SK-N-SH (cell line): ENCODE results near the gene GMPPB. TPM values are rescaled to one million over a fixed set of nuclear protein-coding genes. Genes with fewer than 3 reads are reported as not detected.

Experiments
- CTCF ChIA-PET: fragments of 300-600, 350-600 bp; formaldehyde crosslinking; extraction: SDS; loops from one replicate; lab custom pipeline; 2021; lab: Yijun Ruan, JAX
- POLR2A ChIA-PET: fragments of 350-600 bp; sonication (Branson Sonifier 250); formaldehyde crosslinking; extraction: SDS; loops from one replicate; lab custom pipeline; 2020; ENCODE audit warnings: antibody characterized with exemption, inconsistent platforms; lab: Yijun Ruan, JAX
- DNase-seq: peaks from one replicate; pipeline ENCODE4 v3.0.0; 2012
- H2AFZ ChIP-seq: fragments of 200-600 bp; sonication (generic); 2 replicates; pipeline ENCODE4 v1.8.1; 2016; ENCODE audit warnings: antibody characterized with exemption, mild to moderate bottlenecking, low read depth
- H3F3A ChIP-seq: fragments of 200-600 bp; sonication (generic); replicated peaks from 2 replicates; pipeline ENCODE3; 2016; ENCODE audit warnings: antibody characterized with exemption, mild to moderate bottlenecking; ENCODE audit not compliant: insufficient read depth
- H3K27ac ChIP-seq, 2 experiments: fragments of 200-500 bp in 1 of 2; fragments of 200-600 bp in 1 of 2; sonication (Bioruptor generic) in 1 of 2; sonication (generic), shearing (Covaris generic) in 1 of 2; 2 replicates each; pipeline versions ENCODE4 v1.5.1 to v1.6.1; 2014 to 2016; ENCODE audit warnings: low read depth in 2 of 2, inconsistent platforms in 1 of 2, low read length in 1 of 2, mild to moderate bottlenecking in 1 of 2, mixed read lengths in 1 of 2
- H3K27me3 ChIP-seq: fragments of 200-600 bp; sonication (generic), shearing (Covaris generic); 2 replicates; pipeline ENCODE4 v1.6.1; 2016; ENCODE audit warnings: mixed run types; ENCODE audit not compliant: insufficient read depth
- H3K36me3 ChIP-seq, 2 experiments: fragments of 200-500 bp in 1 of 2; fragments of 200-600 bp in 1 of 2; sonication (Bioruptor generic) in 1 of 2; sonication (generic) in 1 of 2; replicated peaks in 1 of 2; 2 replicates each; pipeline versions ENCODE3 to v1.5.1; 2014 to 2016; ENCODE audit warnings: low read length in 1 of 2, mild to moderate bottlenecking in 1 of 2; ENCODE audit not compliant: insufficient read depth in 2 of 2, control insufficient read depth in 1 of 2
- H3K4me1 ChIP-seq, 2 experiments: fragments of 200-500 bp in 1 of 2; fragments of 200-600 bp in 1 of 2; sonication (Bioruptor generic) in 1 of 2; sonication (generic), shearing (Covaris generic) in 1 of 2; 2 replicates each; pipeline versions ENCODE4 v1.5.1 to v1.6.1; 2014 to 2016; ENCODE audit warnings: low read depth in 1 of 2, low read length in 1 of 2, mixed run types in 1 of 2; ENCODE audit not compliant: insufficient read depth in 2 of 2, control insufficient read depth in 1 of 2
- H3K4me2 ChIP-seq: fragments of 200-600 bp; sonication (generic), shearing (Covaris generic); 2 replicates; pipeline ENCODE4 v1.6.1; 2017; ENCODE audit warnings: mixed run types
- H3K4me3 ChIP-seq, 2 experiments: fragments of 200-500 bp in 1 of 2; fragments of 200-600 bp in 1 of 2; sonication (Bioruptor generic) in 1 of 2; sonication (generic), shearing (Covaris generic) in 1 of 2; 2 replicates each; pipeline versions ENCODE4 v1.5.1 to v1.8.1; 2014 to 2016; ENCODE audit warnings: low read depth in 2 of 2, inconsistent platforms in 1 of 2, low read length in 1 of 2, mild to moderate bottlenecking in 1 of 2, mixed read lengths in 1 of 2, moderate library complexity in 1 of 2
- H3K79me2 ChIP-seq: fragments of 200-600 bp; sonication (generic); 2 replicates; pipeline ENCODE4 v1.8.1; 2017; ENCODE audit warnings: mild to moderate bottlenecking; ENCODE audit not compliant: insufficient read depth
- H3K9ac ChIP-seq: fragments of 200-600 bp; sonication (generic); 2 replicates; pipeline ENCODE4 v1.6.1; 2017; ENCODE audit warnings: mixed run types
- H3K9me2 ChIP-seq: fragments of 200-600 bp; sonication (generic); 2 replicates; pipeline ENCODE4 v1.6.1; 2017; ENCODE audit warnings: mixed run types
- H3K9me3 ChIP-seq: fragments of 200-600 bp; sonication (generic); 2 replicates; pipeline ENCODE4 v1.6.1; 2017; ENCODE audit warnings: mixed run types, mild to moderate bottlenecking, moderate library complexity
- H4K20me1 ChIP-seq: fragments of 200-600 bp; sonication (generic); 2 replicates; pipeline ENCODE4 v1.6.1; 2017; ENCODE audit warnings: mild to moderate bottlenecking, mixed run types; ENCODE audit not compliant: insufficient read depth
- CTCF ChIP-seq: fragments of 200-600 bp; sonication (generic); IDR thresholded peaks from 2 replicates; pipeline ENCODE4 v1.6.1; 2017; ENCODE audit warnings: antibody characterized with exemption, mild to moderate bottlenecking, moderate library complexity
- ELF1 ChIP-seq: IDR thresholded peaks from 2 replicates; pipeline ENCODE4 v1.4.0; 2012
- EP300 ChIP-seq, 2 experiments: IDR thresholded peaks; 2 replicates each; pipeline versions ENCODE4 v1.4.0 to v1.6.1; 2012; ENCODE audit warnings: borderline replicate concordance in 1 of 2, low read depth in 1 of 2, low read length in 1 of 2
- FOSL2 ChIP-seq: IDR thresholded peaks from 2 replicates; pipeline ENCODE4 v1.4.0; 2012; ENCODE audit warnings: low read depth, mild to moderate bottlenecking, moderate library complexity, borderline replicate concordance
- FOXJ3 ChIP-seq: sonication (generic); formaldehyde crosslinking; IDR thresholded peaks from 2 replicates; pipeline ENCODE4 v1.5.1; 2020; ENCODE audit warnings: mild to moderate bottlenecking, missing genetic modification reagents
- FOXM1 ChIP-seq: IDR thresholded peaks from 2 replicates; pipeline ENCODE4 v1.4.0; 2012; ENCODE audit warnings: low read depth, mild to moderate bottlenecking
- GABPA ChIP-seq: IDR thresholded peaks from 2 replicates; pipeline ENCODE4 v1.4.0; 2012; ENCODE audit warnings: low read depth, mild to moderate bottlenecking
- GATA2 ChIP-seq: sonication (generic); formaldehyde crosslinking; IDR thresholded peaks from 2 replicates; pipeline ENCODE4 v1.5.0; 2020; ENCODE audit warnings: mild to moderate bottlenecking, missing genetic modification reagents
- IRF3 ChIP-seq: fragments of 150-350 bp; IDR thresholded peaks from 2 replicates; pipeline ENCODE4 v1.6.1; 2016; ENCODE audit warnings: mild to moderate bottlenecking, low read depth, low read length
- JUND ChIP-seq: IDR thresholded peaks from 2 replicates; pipeline ENCODE4 v1.4.0; 2012
- RAD21 ChIP-seq: IDR thresholded peaks from 2 replicates; pipeline ENCODE4 v1.6.1; 2012; ENCODE audit warnings: mild to moderate bottlenecking, low read length
- RCOR1 ChIP-seq: fragments of 150-350 bp; IDR thresholded peaks from 2 replicates; pipeline ENCODE4 v1.6.1; 2017; ENCODE audit warnings: antibody characterized with exemption, low read length
- RFX5 ChIP-seq: IDR thresholded peaks from 2 replicates; pipeline ENCODE4 v1.6.1; 2012; ENCODE audit warnings: mild to moderate bottlenecking, improper control_type of control experiment, low read length
- SIN3A ChIP-seq: IDR thresholded peaks from 2 replicates; pipeline ENCODE4 v1.6.1; 2012; ENCODE audit warnings: low read depth, mild to moderate bottlenecking, low read length, moderate library complexity, borderline replicate concordance
- TAF1 ChIP-seq: IDR thresholded peaks from 2 replicates; pipeline ENCODE4 v1.6.1; 2012; ENCODE audit warnings: low read depth, mild to moderate bottlenecking, low read length, moderate library complexity, borderline replicate concordance
- USF1 ChIP-seq: IDR thresholded peaks from 2 replicates; pipeline ENCODE4 v1.4.0; 2012; ENCODE audit warnings: low read depth, borderline replicate concordance
- ZBTB33 ChIP-seq: IDR thresholded peaks from 2 replicates; pipeline ENCODE4 v1.4.0; 2012; ENCODE audit warnings: low read depth, borderline replicate concordance
- WGBS: methylation state at CpG from one replicate; pipeline ENCODE4 v1.1.6; 2017; ENCODE audit warnings: low lambda C conversion rate; 5-methylcytosine and 5-hydroxymethylcytosine counted together
- polyA plus RNA-seq, 3 experiments: library from polyadenylated mRNA; depleted of rRNA; stranded (reverse); fragments of >200 nt; gene quantifications; 2 replicates each; pipeline ENCODE4 v1.2.3, GENCODE V29; 2012
- TF ChIP-seq, protein P1 (sequence below): fragments of 150-350 bp; IDR thresholded peaks from 2 replicates; pipeline ENCODE4 v1.6.1; 2017; ENCODE audit warnings: antibody characterized with exemption, low read length, low read depth, borderline replicate concordance
- TF ChIP-seq, protein P2 (sequence below): IDR thresholded peaks from 2 replicates; pipeline ENCODE4 v1.6.1; 2012; ENCODE audit warnings: mild to moderate bottlenecking, low read depth, low read length, moderate library complexity
- TF ChIP-seq, protein P3 (sequence below): IDR thresholded peaks from 2 replicates; pipeline ENCODE4; 2012

Gene GMPPB
- polyA plus RNA-seq, 1 of the 3 experiments (the other 2 are of a cell fraction): 25.1 TPM

GRCh38 chr3:49763981-49764380, 40.2 kb upstream of the GMPPB start (continued):
- TF ChIP-seq, protein P1, sequence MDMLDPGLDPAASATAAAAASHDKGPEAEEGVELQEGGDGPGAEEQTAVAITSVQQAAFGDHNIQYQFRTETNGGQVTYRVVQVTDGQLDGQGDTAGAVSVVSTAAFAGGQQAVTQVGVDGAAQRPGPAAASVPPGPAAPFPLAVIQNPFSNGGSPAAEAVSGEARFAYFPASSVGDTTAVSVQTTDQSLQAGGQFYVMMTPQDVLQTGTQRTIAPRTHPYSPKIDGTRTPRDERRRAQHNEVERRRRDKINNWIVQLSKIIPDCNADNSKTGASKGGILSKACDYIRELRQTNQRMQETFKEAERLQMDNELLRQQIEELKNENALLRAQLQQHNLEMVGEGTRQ: no peak

DNA sequence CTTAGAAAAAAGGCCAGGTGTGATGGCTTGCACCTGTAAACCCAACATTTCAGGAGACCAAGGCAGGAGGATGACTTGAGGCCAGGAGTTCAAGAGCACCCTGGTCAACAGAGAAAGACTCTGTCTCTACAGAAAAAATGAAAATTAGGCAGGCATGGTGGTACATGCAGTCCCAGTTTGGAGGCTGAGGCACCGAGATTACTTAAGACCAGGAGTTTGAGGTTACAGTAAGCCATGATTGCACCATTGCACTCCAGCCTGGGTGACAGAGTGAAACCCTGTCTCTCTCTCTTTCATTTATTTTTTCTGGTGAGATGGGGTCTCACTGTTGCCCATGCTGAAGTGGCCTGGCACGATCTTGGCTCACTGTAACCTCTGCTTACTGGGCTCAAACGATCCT, 37.9 kb upstream of the GMPPB start:
- DNase-seq: no peak
- Histone ChIP-seq H3K4me3 (no peak overlapping the region), H3K9me2 (no peaks in the 10 kb centered on the region), H3K4me2 (no peak overlapping the region), H3K9ac (no peak overlapping the region), H3K27me3 (no peaks in the 10 kb centered on the region), H3K79me2 (peaks cover 96% of the 10 kb centered on the region), H4K20me1 (peaks cover 55% of the 10 kb centered on the region), H3F3A (no peaks in the 10 kb centered on the region), H3K27ac (no peak overlapping the region), H2AFZ (no peak overlapping the region), H3K9me3 (no peaks in the 10 kb centered on the region), H3K36me3 (peaks cover 0 to 8% of the 10 kb centered on the region in 2 experiments), H3K4me1 (no peaks in the 10 kb centered on the region)
- 84% methylated on average over 3 of the region's 3 CpGs for WGBS
- POLR2A ChIA-PET: no interaction called here
- TF ChIP-seq GATA2 (CRISPR knock-in tag) (no peak), EP300 (IDR thresholded peaks at IDR 0.05; ENCODE audit: borderline replicate concordance in 1 of 2, low read depth in 1 of 2, low read length in 1 of 2) (no peak), JUND (no peak), FOXJ3 (no peak), FOSL2 (no peak), RCOR1 (no peak), RAD21 (no peak), GABPA (no peak), RFX5 (no peak), ZBTB33 (no peak), TAF1 (no peak), SIN3A (no peak), ELF1 (no peak), IRF3 (no peak), FOXM1 (no peak), USF1 (no peak), CTCF (no peak)
- TF ChIP-seq, protein P2, sequence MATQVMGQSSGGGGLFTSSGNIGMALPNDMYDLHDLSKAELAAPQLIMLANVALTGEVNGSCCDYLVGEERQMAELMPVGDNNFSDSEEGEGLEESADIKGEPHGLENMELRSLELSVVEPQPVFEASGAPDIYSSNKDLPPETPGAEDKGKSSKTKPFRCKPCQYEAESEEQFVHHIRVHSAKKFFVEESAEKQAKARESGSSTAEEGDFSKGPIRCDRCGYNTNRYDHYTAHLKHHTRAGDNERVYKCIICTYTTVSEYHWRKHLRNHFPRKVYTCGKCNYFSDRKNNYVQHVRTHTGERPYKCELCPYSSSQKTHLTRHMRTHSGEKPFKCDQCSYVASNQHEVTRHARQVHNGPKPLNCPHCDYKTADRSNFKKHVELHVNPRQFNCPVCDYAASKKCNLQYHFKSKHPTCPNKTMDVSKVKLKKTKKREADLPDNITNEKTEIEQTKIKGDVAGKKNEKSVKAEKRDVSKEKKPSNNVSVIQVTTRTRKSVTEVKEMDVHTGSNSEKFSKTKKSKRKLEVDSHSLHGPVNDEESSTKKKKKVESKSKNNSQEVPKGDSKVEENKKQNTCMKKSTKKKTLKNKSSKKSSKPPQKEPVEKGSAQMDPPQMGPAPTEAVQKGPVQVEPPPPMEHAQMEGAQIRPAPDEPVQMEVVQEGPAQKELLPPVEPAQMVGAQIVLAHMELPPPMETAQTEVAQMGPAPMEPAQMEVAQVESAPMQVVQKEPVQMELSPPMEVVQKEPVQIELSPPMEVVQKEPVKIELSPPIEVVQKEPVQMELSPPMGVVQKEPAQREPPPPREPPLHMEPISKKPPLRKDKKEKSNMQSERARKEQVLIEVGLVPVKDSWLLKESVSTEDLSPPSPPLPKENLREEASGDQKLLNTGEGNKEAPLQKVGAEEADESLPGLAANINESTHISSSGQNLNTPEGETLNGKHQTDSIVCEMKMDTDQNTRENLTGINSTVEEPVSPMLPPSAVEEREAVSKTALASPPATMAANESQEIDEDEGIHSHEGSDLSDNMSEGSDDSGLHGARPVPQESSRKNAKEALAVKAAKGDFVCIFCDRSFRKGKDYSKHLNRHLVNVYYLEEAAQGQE: no peak
- TF ChIP-seq, protein P3, sequence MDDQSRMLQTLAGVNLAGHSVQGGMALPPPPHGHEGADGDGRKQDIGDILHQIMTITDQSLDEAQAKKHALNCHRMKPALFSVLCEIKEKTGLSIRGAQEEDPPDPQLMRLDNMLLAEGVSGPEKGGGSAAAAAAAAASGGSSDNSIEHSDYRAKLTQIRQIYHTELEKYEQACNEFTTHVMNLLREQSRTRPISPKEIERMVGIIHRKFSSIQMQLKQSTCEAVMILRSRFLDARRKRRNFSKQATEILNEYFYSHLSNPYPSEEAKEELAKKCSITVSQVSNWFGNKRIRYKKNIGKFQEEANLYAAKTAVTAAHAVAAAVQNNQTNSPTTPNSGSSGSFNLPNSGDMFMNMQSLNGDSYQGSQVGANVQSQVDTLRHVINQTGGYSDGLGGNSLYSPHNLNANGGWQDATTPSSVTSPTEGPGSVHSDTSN: no peak
- CTCF ChIA-PET: no interaction called here
